Skeletal muscle tissue (tissue), 4 donors: ENCODE data around the gene QRFP. TPM values are rescaled to one million over a fixed set of nuclear protein-coding genes. Genes with fewer than 3 reads are reported as not detected.

Experiments used
- H3K27ac ChIP-seq: one replicate; pipeline ENCODE4 v1.7.0; 2013; ENCODE audit warnings: mild to moderate bottlenecking, low read depth, low read length, inconsistent platforms
- H3K27me3 ChIP-seq, 3 donors: one replicate each; pipeline ENCODE4 v1.7.0; 2013; ENCODE audit warnings: low read length in 3 of 3; ENCODE audit not compliant: control insufficient read depth in 3 of 3, insufficient read depth in 3 of 3
- H3K36me3 ChIP-seq, 3 donors: one replicate each; pipeline ENCODE4 v1.7.0; 2013; ENCODE audit warnings: low read length in 3 of 3; ENCODE audit not compliant: control insufficient read depth in 3 of 3, insufficient read depth in 3 of 3
- H3K4me1 ChIP-seq, 3 donors: one replicate each; pipeline ENCODE4 v1.7.0; 2013; ENCODE audit warnings: low read length in 3 of 3, mild to moderate bottlenecking in 3 of 3; ENCODE audit not compliant: control insufficient read depth in 3 of 3, insufficient read depth in 3 of 3
- H3K4me3 ChIP-seq, 3 donors: one replicate each; pipeline ENCODE4 v1.7.0; 2013; ENCODE audit warnings: low read length in 3 of 3
- H3K9ac ChIP-seq, 3 donors: one replicate each; pipeline ENCODE4 v1.7.0; 2013; ENCODE audit warnings: low read length in 3 of 3, mild to moderate bottlenecking in 3 of 3, moderate library complexity in 2 of 3, low read depth in 1 of 3
- H3K9me3 ChIP-seq, 3 donors: one replicate each; pipeline ENCODE4 v1.7.0; 2013; ENCODE audit warnings: low read length in 3 of 3; ENCODE audit not compliant: control insufficient read depth in 3 of 3
- total RNA-seq: library from RNA; depleted of rRNA; stranded (reverse); fragments of >200 nt; gene quantifications from one replicate; pipeline ENCODE4 v1.2.3, GENCODE V29; 2014
- donor health status: Osteomylitis.

QRFP gene
- total RNA-seq, 1 donor from 2014 or later, result not detected

DNA sequence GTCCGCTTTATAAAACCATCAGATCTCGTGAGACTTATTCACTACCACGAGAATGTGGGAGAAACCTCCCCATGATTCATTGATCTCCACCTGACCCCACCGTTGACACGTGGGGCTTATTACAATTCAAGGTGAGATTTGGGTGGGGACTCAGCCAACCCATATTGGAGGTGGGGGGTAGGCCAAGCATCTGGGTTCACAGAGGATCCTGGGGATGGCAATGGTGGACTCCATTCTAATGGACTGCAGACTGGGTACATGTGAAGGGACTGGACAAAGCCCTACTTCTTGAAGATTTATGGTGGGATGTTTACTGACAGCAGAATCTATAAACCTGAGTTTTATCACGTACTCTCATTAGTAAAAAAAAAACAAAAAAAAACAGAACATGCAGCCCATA, 15.1 kb downstream of the QRFP start:
- H3K4me3 ChIP-seq, result no peak overlapping the region
- no peaks in the 10 kb centered on the region for H3K4me1 ChIP-seq
- no peaks in the 10 kb centered on the region for H3K27me3 ChIP-seq
- peaks cover 69 to 80% (median 73%) of the 10 kb centered on the region in 3 donors for H3K36me3 ChIP-seq
- H3K9me3 ChIP-seq, result no peaks in the 10 kb centered on the region
- H3K9ac ChIP-seq, result no peak overlapping the region
- H3K27ac ChIP-seq, result no peak overlapping the region

DNA sequence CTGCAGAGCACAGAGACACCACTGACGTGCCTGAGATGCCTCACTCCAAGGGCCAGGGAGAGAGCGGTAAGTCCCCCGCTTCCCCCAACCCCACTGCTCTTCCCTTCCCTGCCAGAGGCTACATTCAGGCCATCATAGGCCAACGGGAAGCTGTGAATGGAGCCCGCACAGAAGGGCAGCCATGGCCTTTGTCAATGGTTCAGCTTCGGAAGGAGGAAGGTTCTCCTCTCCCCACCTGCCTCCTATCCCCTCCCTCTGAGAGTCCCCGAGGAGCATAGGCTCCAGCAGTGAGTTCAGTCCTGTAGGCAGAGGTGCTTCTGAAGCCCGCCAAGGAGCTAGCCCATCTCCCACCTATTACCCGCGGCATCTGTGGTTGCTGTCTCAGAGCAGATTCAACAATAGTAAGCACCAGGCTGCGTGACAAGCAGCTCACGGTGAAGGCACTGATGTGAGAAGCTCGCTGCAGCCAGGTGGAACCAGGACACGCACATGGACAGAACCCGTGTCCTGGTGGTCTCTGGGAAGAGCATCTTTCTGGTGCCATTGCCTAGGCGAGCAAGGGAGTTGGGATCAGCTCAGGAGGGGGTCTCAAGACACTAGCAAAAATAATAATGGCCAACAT, 15.9 kb downstream of the QRFP start:
- Histone ChIP-seq H3K36me3 (peaks cover 61 to 75% (median 67%) of the 10 kb centered on the region in 3 donors), H3K4me3 (no peak overlapping the region), H3K9me3 (no peaks in the 10 kb centered on the region), H3K9ac (no peak overlapping the region), H3K27me3 (no peaks in the 10 kb centered on the region), H3K27ac (no peak overlapping the region), H3K4me1 (no peaks in the 10 kb centered on the region)

DNA sequence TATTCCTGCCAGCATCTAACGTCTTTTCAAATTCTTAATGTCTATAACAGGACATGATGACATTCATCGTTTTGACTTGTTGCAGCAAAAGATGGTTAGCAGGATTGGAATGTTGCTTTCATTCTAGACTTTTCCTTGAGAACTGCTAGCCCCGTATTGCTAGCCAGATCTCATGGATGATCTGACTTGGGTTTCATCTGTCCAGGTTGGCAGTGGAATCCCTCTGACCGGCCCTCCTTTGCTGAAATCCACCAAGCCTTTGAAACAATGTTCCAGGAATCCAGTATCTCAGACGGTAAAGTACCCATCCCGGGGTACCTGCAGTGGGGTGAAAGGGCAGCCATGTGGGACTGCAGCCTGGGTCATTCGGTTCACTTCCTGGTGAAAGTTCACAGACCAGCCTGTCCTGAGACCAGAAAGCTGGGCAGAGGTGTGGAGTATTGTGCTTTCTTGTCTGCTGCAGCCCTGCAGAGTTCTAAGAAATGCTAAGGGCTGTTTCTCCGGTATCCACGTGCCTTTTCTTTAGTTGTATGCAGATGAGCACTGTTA, 16.7 kb downstream of the QRFP start:
- Histone ChIP-seq H3K9ac (no peak overlapping the region), H3K9me3 (no peaks in the 10 kb centered on the region), H3K36me3 (peaks cover 57 to 72% (median 63%) of the 10 kb centered on the region in 3 donors), H3K4me3 (no peak overlapping the region), H3K27me3 (no peaks in the 10 kb centered on the region), H3K4me1 (no peaks in the 10 kb centered on the region), H3K27ac (no peak overlapping the region)

DNA sequence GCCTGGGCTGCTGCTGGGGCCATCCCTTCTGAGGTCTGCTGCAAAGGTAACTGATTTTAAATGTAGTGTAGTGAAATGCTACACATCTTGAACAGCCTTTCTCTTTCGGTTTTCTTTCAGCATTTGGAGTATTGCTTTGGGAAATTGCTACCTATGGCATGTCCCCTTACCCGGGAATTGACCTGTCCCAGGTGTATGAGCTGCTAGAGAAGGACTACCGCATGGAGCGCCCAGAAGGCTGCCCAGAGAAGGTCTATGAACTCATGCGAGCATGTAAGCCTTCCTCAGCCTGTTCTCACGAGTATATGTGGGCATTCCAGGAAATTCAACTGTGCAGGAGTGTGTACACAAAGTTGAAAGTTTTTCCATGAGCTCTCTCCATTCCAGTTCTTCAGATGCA, 18.3 kb downstream of the QRFP start:
- no peaks in the 10 kb centered on the region for H3K9me3 ChIP-seq
- peaks cover 0 to under 1% (median under 1%) of the 10 kb centered on the region in 3 donors for H3K4me1 ChIP-seq
- no peak overlapping the region for H3K27ac ChIP-seq
- no peak overlapping the region for H3K4me3 ChIP-seq
- H3K9ac ChIP-seq, result no peak overlapping the region
- H3K36me3 ChIP-seq, result peaks cover 60 to 77% (median 62%) of the 10 kb centered on the region in 3 donors
- no peaks in the 10 kb centered on the region for H3K27me3 ChIP-seq

DNA sequence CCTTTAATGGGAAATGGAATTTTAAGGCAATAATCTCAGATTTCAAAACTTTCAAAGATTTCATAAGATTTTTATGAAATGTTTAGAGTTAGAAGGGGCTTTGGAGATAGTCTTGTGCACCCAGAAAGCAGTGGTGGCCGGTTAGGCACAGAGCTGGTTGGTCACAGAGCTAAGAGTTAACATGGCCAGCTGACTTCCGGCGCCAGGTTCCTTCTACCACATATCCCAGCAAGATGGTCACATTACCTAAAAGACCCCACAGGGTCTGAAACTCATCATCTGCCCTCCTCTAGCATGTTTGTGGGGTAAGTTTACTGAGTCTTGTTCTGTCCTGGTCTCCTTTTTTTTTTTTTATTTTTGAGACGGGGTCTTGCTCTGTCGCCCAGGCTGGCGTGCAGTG, 19.3 kb downstream of the QRFP start:
- Histone ChIP-seq H3K27ac (no peak overlapping the region), H3K9ac (no peak overlapping the region), H3K4me1 (peaks cover 7 to 9% (median 9%) of the 10 kb centered on the region in 3 donors), H3K9me3 (no peaks in the 10 kb centered on the region), H3K27me3 (no peaks in the 10 kb centered on the region), H3K36me3 (peaks cover 62 to 80% (median 68%) of the 10 kb centered on the region in 3 donors), H3K4me3 (no peak overlapping the region)

DNA sequence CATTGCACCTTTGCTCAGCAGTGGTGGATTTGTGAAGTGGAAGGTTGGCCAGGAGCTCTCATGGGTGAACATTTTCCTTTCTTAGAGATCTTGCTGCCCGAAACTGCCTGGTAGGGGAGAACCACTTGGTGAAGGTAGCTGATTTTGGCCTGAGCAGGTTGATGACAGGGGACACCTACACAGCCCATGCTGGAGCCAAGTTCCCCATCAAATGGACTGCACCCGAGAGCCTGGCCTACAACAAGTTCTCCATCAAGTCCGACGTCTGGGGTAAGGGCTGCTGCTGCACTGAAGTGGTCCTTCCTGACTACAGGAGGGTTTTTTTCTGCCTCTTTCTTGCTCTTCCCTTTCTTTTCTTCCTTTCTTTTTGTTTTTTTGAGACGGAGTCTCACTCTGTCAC, 21.8 kb downstream of the QRFP start:
- H3K27me3 ChIP-seq, result no peaks in the 10 kb centered on the region
- peaks cover 7 to 11% (median 9%) of the 10 kb centered on the region in 3 donors for H3K4me1 ChIP-seq
- peaks cover 45 to 56% (median 54%) of the 10 kb centered on the region in 3 donors for H3K36me3 ChIP-seq
- H3K9ac ChIP-seq, result no peak overlapping the region
- no peak overlapping the region for H3K27ac ChIP-seq
- no peak overlapping the region for H3K4me3 ChIP-seq
- H3K9me3 ChIP-seq, result no peaks in the 10 kb centered on the region

DNA sequence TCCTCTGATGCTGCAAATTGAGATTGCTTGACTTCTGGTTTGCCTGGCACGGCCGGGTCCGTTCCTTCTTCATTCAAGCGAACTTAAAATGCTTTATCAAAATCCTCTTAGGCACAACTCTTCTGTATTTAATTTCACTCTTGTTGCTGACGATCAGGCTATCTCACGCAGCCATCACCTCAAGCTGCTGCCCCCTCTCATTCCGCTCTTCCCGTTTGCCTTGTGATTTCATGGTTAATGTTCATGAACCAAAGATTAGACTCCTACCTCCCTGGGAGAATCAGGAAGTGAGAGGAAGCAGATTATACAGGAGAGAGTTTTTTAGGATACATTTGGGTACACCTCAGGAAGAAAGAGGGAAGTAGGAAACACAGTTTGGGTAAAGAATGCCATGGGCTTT, 22.6 kb downstream of the QRFP start:
- peaks cover 39 to 49% (median 48%) of the 10 kb centered on the region in 3 donors for H3K36me3 ChIP-seq
- no peak overlapping the region for H3K4me3 ChIP-seq
- no peak overlapping the region for H3K27ac ChIP-seq
- H3K4me1 ChIP-seq, result peaks cover 7 to 12% (median 11%) of the 10 kb centered on the region in 3 donors
- no peaks in the 10 kb centered on the region for H3K27me3 ChIP-seq
- no peaks in the 10 kb centered on the region for H3K9me3 ChIP-seq
- H3K9ac ChIP-seq, result no peak overlapping the region

DNA sequence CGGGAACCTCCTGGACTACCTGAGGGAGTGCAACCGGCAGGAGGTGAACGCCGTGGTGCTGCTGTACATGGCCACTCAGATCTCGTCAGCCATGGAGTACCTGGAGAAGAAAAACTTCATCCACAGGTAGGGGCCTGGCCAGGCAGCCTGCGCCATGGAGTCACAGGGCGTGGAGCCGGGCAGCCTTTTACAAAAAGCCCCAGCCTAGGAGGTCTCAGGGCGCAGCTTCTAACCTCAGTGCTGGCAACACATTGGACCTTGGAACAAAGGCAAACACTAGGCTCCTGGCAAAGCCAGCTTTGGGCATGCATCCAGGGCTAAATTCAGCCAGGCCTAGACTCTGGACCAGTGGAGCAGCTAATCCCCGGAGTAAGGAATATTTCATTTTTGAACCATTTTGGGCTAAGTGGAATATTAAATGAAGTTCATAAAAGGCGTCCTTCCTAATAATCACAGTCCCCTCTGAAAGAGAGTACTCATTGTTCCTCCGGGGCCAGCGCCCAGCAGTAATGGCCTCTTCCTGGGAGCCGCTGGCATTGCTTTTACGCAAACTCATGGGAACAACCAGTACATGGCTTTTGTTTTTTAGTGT, 23.6 kb downstream of the QRFP start:
- Histone ChIP-seq H3K9me3 (no peaks in the 10 kb centered on the region), H3K36me3 (peaks cover 34 to 42% (median 41%) of the 10 kb centered on the region in 3 donors), H3K4me3 (no peak overlapping the region), H3K27ac (no peak overlapping the region), H3K9ac (peak overlapping the region in 1 of 3 donors; percentile 33), H3K27me3 (no peaks in the 10 kb centered on the region), H3K4me1 (peaks cover 7 to 12% (median 11%) of the 10 kb centered on the region in 3 donors)

DNA sequence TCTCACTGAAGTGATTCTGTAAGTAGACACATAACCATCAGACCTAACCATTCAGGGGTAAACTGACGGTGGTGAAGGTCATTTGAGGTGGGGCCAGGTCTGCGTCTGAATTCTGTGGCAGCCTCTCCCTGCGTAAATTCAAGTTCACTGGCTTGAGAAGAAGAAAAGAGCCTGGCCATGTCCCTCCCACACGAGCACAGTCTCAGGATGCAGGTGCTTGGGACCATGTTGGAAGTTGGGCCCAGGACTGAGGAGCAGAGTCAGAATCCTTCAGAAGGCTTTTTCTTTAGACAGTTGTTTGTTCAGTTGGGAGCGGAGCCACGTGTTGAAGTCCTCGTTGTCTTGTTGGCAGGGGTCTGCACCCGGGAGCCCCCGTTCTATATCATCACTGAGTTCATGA, 24.1 kb downstream of the QRFP start:
- Histone ChIP-seq H3K4me3 (no peak overlapping the region), H3K27me3 (no peaks in the 10 kb centered on the region), H3K4me1 (peaks cover 7 to 12% (median 12%) of the 10 kb centered on the region in 3 donors), H3K9ac (peak overlapping the region in 1 of 3 donors; percentile 33), H3K36me3 (peaks cover 35 to 42% (median 40%) of the 10 kb centered on the region in 3 donors), H3K9me3 (no peaks in the 10 kb centered on the region), H3K27ac (no peak overlapping the region)

DNA sequence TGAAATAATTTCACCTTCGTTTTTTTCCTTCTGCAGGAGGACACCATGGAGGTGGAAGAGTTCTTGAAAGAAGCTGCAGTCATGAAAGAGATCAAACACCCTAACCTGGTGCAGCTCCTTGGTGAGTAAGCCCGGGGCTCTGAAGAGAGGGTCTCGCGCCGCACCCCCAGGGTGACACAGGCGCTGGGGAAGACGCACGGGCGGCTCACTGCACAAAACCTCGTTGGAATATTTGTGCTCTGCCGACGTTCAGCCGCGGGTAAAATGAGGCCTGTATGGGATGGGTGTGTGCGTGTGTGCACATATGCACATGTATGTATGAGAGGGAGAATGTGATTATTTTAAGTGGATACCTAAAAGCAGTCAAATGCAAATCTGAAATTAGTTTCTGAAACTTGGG, 24.5 kb downstream of the QRFP start:
- Histone ChIP-seq H3K4me1 (peaks cover 7 to 13% (median 12%) of the 10 kb centered on the region in 3 donors), H3K27ac (no peak overlapping the region)

More for the DNA sequence above, 24.5 kb downstream of the QRFP start:
- Histone ChIP-seq H3K27me3 (no peaks in the 10 kb centered on the region), H3K9ac (no peak overlapping the region), H3K9me3 (no peaks in the 10 kb centered on the region), H3K4me3 (no peak overlapping the region), H3K36me3 (peaks cover 33 to 42% (median 37%) of the 10 kb centered on the region in 3 donors)
